Activated effector memory CD4-positive, alpha-beta T cell treated with anti-CD3 and anti-CD28 coated beads, Interleukin-2, amount 50 U/mL, for 16 hours (primary cell): ENCODE data around the gene NT5C1B.

ENCODE experiments used
- DNase-seq: peaks from one replicate; pipeline ENCODE4 v3.0.0-alpha.2; 2020

The NT5C1B gene

GRCh38 chr2:18599509-18600254 lies 10.3 kb upstream of the NT5C1B start:
- DNase-seq, result no peak

- no peak for DNase-seq
Observed at GRCh38 chr2:18598848-18599484, 9.6 kb upstream of the NT5C1B start.

GRCh38 chr2:18597618-18598017 lies 8.2 kb upstream of the NT5C1B start:
- no peak for DNase-seq

- DNase-seq, result no peak
Observed at GRCh38 chr2:18596993-18597392, 7.6 kb upstream of the NT5C1B start.

- no peak for DNase-seq
Observed at GRCh38 chr2:18593496-18593895, 4.1 kb upstream of the NT5C1B start.

- no peak for DNase-seq
Observed at GRCh38 chr2:18592372-18592771, 3.0 kb upstream of the NT5C1B start.

- DNase-seq, result no peak
Observed at GRCh38 chr2:18588802-18589201, 567 bp downstream of the NT5C1B start.

GRCh38 chr2:18588049-18588448 lies 1.3 kb downstream of the NT5C1B start:
- DNase-seq, result no peak

- no peak for DNase-seq
Observed at GRCh38 chr2:18585526-18585925, 3.8 kb downstream of the NT5C1B start.

GRCh38 chr2:18584608-18584954 lies 4.8 kb downstream of the NT5C1B start:
- no peak for DNase-seq

- DNase-seq, result no peak
Observed at GRCh38 chr2:18583905-18584607, 5.3 kb downstream of the NT5C1B start.

- DNase-seq, result no peak
Observed at GRCh38 chr2:18580606-18581005, 8.8 kb downstream of the NT5C1B start.

GRCh38 chr2:18578033-18578432 lies 11.3 kb downstream of the NT5C1B start:
- DNase-seq, result no peak

GRCh38 chr2:18566145-18566769 lies 23.1 kb downstream of the NT5C1B start:
- no peak for DNase-seq

- DNase-seq, result no peak
Observed at GRCh38 chr2:18560797-18561085, 28.6 kb downstream of the NT5C1B start.

GRCh38 chr2:18560031-18560796 lies 29.2 kb downstream of the NT5C1B start, which contains the start of gene RDH14:
Gene RDH14 (minus strand): TSS chr2:18560653. CDS start chr2:18560572, 81 bp downstream.
- peak; percentile 96 for DNase-seq

GRCh38 chr2:18559531-18560030 lies 29.8 kb downstream of the NT5C1B start:
- DNase-seq, result no peak

- no peak for DNase-seq
Observed at GRCh38 chr2:18558458-18558857, 30.9 kb downstream of the NT5C1B start.

GRCh38 chr2:18557121-18557520 lies 32.2 kb downstream of the NT5C1B start:
- DNase-seq, result no peak

- no peak for DNase-seq
Observed at GRCh38 chr2:18552351-18553077, 36.9 kb downstream of the NT5C1B start.

GRCh38 chr2:18551623-18552022 lies 37.7 kb downstream of the NT5C1B start:
- no peak for DNase-seq

- DNase-seq, result no peak
Observed at GRCh38 chr2:18551169-18551568, 38.2 kb downstream of the NT5C1B start.
